ENCODE data around the gene HOXA9. TPM values are rescaled to one million over a fixed set of nuclear protein-coding genes. Genes with fewer than 3 reads are reported as not detected.

Gene HOXA9
- total RNA-seq, 1 donor from 2014 or later: not detected

GRCh38 chr7:27173956-27174873 is 8.9 kb upstream of the HOXA9 start, which contains the start of gene HOXA10:
Gene HOXA10, minus strand, starts transcription at chr7:27174320. Its CDS starts 14 bp downstream, at chr7:27174306.
- Mint-ChIP-seq H3K36me3 (ENCODE audit: low read depth) (peaks cover 2% of the 10 kb centered on the region), H3K4me1 (ENCODE audit: low read depth) (peaks cover 9% of the 10 kb centered on the region), H3K4me3 (no peak within 1 kb of the TSS), H3K9me3 (no peaks in the 10 kb centered on the region), H3K27me3 (ENCODE audit: insufficient read depth) (peaks cover 55% of the 10 kb centered on the region), H3K27ac (peak within 1 kb of the TSS; percentile 29)
- intact Hi-C loops (cut with micrococcal nuclease): loop anchor here (1.0 to 2.0 kb wide), 3 partner anchors 10 to 67 kb away; partner anchors contain the start of gene HOXA7
- DNase-seq (ENCODE audit: low spot score): no peak

- Mint-ChIP-seq H3K4me1 (ENCODE audit: low read depth) (peaks cover 8% of the 10 kb centered on the region), H3K36me3 (ENCODE audit: low read depth) (peaks cover 4% of the 10 kb centered on the region), H3K27ac (no peak overlapping the region), H3K27me3 (ENCODE audit: insufficient read depth) (peaks cover 52% of the 10 kb centered on the region), H3K4me3 (no peak overlapping the region), H3K9me3 (no peaks in the 10 kb centered on the region)
- intact Hi-C loops (cut with micrococcal nuclease): loop anchor here (2.0 kb wide), 2 partner anchors 17 to 67 kb away; partner anchors contain the start of gene HOXA7
- no peak for DNase-seq (ENCODE audit: low spot score)
These were observed 8.2 kb upstream of the HOXA9 start for GRCh38 chr7:27173511-27173955.

GRCh38 chr7:27172823-27173510 is 7.6 kb upstream of the HOXA9 start:
- H3K27me3 Mint-ChIP-seq (ENCODE audit: insufficient read depth): peaks cover 53% of the 10 kb centered on the region
- H3K27ac Mint-ChIP-seq: peak overlapping the region; percentile 92
- H3K9me3 Mint-ChIP-seq: no peaks in the 10 kb centered on the region
- peaks cover 4% of the 10 kb centered on the region for H3K36me3 Mint-ChIP-seq (ENCODE audit: low read depth)
- intact Hi-C loops (cut with micrococcal nuclease): loop anchor here (2.0 kb wide), 2 partner anchors 16 to 68 kb away; partner anchors contain the start of gene HOXA7
- DNase-seq (ENCODE audit: low spot score): no peak
- no peak overlapping the region for H3K4me3 Mint-ChIP-seq
- H3K4me1 Mint-ChIP-seq (ENCODE audit: low read depth): peaks cover 8% of the 10 kb centered on the region

GRCh38 chr7:27172315-27172774 is 7.0 kb upstream of the HOXA9 start:
- Mint-ChIP-seq H3K4me1 (ENCODE audit: low read depth) (peaks cover 8% of the 10 kb centered on the region), H3K27ac (peak overlapping the region; percentile 92), H3K4me3 (no peak overlapping the region), H3K27me3 (ENCODE audit: insufficient read depth) (peaks cover 53% of the 10 kb centered on the region), H3K9me3 (no peaks in the 10 kb centered on the region), H3K36me3 (ENCODE audit: low read depth) (peaks cover 4% of the 10 kb centered on the region)
- intact Hi-C loops (cut with micrococcal nuclease): loop anchor here (2.0 kb wide), 2 partner anchors 16 to 68 kb away; partner anchors contain the start of gene HOXA7
- DNase-seq (ENCODE audit: low spot score): no peak

GRCh38 chr7:27171637-27172314 is 6.4 kb upstream of the HOXA9 start:
- peaks cover 58% of the 10 kb centered on the region for H3K27me3 Mint-ChIP-seq (ENCODE audit: insufficient read depth)
- peaks cover 4% of the 10 kb centered on the region for H3K36me3 Mint-ChIP-seq (ENCODE audit: low read depth)
- peak overlapping the region; percentile 92 for H3K27ac Mint-ChIP-seq
- intact Hi-C loops (cut with micrococcal nuclease): loop anchor here (2.0 kb wide), 2 partner anchors 15 to 69 kb away; partner anchors contain the start of gene HOXA7
- peaks cover 8% of the 10 kb centered on the region for H3K4me1 Mint-ChIP-seq (ENCODE audit: low read depth)
- H3K9me3 Mint-ChIP-seq: no peaks in the 10 kb centered on the region
- no peak for DNase-seq (ENCODE audit: low spot score)
- peak overlapping the region; percentile 28 for H3K4me3 Mint-ChIP-seq

GRCh38 chr7:27171325-27171636 is 5.9 kb upstream of the HOXA9 start:
- H3K36me3 Mint-ChIP-seq (ENCODE audit: low read depth): peaks cover 4% of the 10 kb centered on the region
- intact Hi-C loops (cut with micrococcal nuclease): no loop called here
- H3K4me3 Mint-ChIP-seq: no peak overlapping the region
- DNase-seq (ENCODE audit: low spot score): no peak
- peaks cover 8% of the 10 kb centered on the region for H3K4me1 Mint-ChIP-seq (ENCODE audit: low read depth)
- peaks cover 60% of the 10 kb centered on the region for H3K27me3 Mint-ChIP-seq (ENCODE audit: insufficient read depth)
- no peak overlapping the region for H3K27ac Mint-ChIP-seq
- no peaks in the 10 kb centered on the region for H3K9me3 Mint-ChIP-seq

GRCh38 chr7:27170426-27171324 is 5.3 kb upstream of the HOXA9 start:
- H3K27me3 Mint-ChIP-seq (ENCODE audit: insufficient read depth): peaks cover 63% of the 10 kb centered on the region
- H3K9me3 Mint-ChIP-seq: no peaks in the 10 kb centered on the region
- no peak overlapping the region for H3K27ac Mint-ChIP-seq
- H3K4me3 Mint-ChIP-seq: no peak overlapping the region
- peaks cover 4% of the 10 kb centered on the region for H3K36me3 Mint-ChIP-seq (ENCODE audit: low read depth)
- intact Hi-C loops (cut with micrococcal nuclease): no loop called here
- H3K4me1 Mint-ChIP-seq (ENCODE audit: low read depth): peaks cover 10% of the 10 kb centered on the region
- DNase-seq (ENCODE audit: low spot score): no peak

- intact Hi-C loops (cut with micrococcal nuclease): no loop called here
- Mint-ChIP-seq H3K4me3 (no peak overlapping the region), H3K27ac (peak overlapping the region; percentile 63), H3K27me3 (ENCODE audit: insufficient read depth) (peaks cover 61% of the 10 kb centered on the region), H3K4me1 (ENCODE audit: low read depth) (peaks cover 12% of the 10 kb centered on the region), H3K36me3 (ENCODE audit: low read depth) (peaks cover 4% of the 10 kb centered on the region), H3K9me3 (no peaks in the 10 kb centered on the region)
- no peak for DNase-seq (ENCODE audit: low spot score)
These were observed 4.5 kb upstream of the HOXA9 start for GRCh38 chr7:27169658-27170425.

GRCh38 chr7:27168265-27168947 is 3.1 kb upstream of the HOXA9 start:
- Mint-ChIP-seq H3K36me3 (ENCODE audit: low read depth) (peaks cover 4% of the 10 kb centered on the region), H3K4me3 (peak overlapping the region; percentile 22), H3K27me3 (ENCODE audit: insufficient read depth) (peaks cover 68% of the 10 kb centered on the region), H3K9me3 (no peaks in the 10 kb centered on the region), H3K27ac (peak overlapping the region; percentile 14), H3K4me1 (ENCODE audit: low read depth) (peaks cover 12% of the 10 kb centered on the region)
- intact Hi-C loops (cut with micrococcal nuclease): no loop called here
- DNase-seq (ENCODE audit: low spot score): no peak

GRCh38 chr7:27167916-27168264 is 2.6 kb upstream of the HOXA9 start:
- Mint-ChIP-seq H3K4me3 (no peak overlapping the region), H3K36me3 (ENCODE audit: low read depth) (peaks cover 4% of the 10 kb centered on the region), H3K4me1 (ENCODE audit: low read depth) (peaks cover 12% of the 10 kb centered on the region), H3K27ac (no peak overlapping the region), H3K9me3 (no peaks in the 10 kb centered on the region), H3K27me3 (ENCODE audit: insufficient read depth) (peaks cover 74% of the 10 kb centered on the region)
- intact Hi-C loops (cut with micrococcal nuclease): loop anchor here (1.0 kb wide), 1 partner anchor 16 kb away; no protein-coding TSS in a partner anchor
- DNase-seq (ENCODE audit: low spot score): no peak

Measured in activated T-helper 1 cell treated with anti-CD3 and anti-CD28 coated beads, Interleukin-12 subunit alpha, Interleukin-12 subunit beta, Interleukin-2, Interleukin-4 antibody, amounts not matched to agents 30 ng/mL and 10 ng/mL and 1 ng/mL, durations not matched to agents 14 hours and 24 hours and 36 hours (primary cell).